ENCODE measurements around the gene GNAS-AS1. TPM values are rescaled to one million over a fixed set of nuclear protein-coding genes. Genes with fewer than 3 reads are reported as not detected.

GNAS-AS1 gene
- total and polyA plus RNA-seq, 2 donors (not counting 1 experiment from before 2014, with no cell fraction given), result 1.5 TPM; not detected in 1

- Histone ChIP-seq H3K4me1 (ENCODE audit: control insufficient read depth in 2 of 2, insufficient read depth in 2 of 2, low read length in 2 of 2) (peaks cover 37 to 41% of the 10 kb centered on the region in 2 donors), H2AFZ (ENCODE audit: insufficient read depth, low read depth, low read length, poor library complexity, severe bottlenecking) (no peak overlapping the region), H3K27ac (ENCODE audit: low read length in 2 of 2) (peak overlapping the region in 1 of 2 donors; percentile 52), H4K20me1 (ENCODE audit: control insufficient read depth, insufficient read depth, low read length, poor library complexity, severe bottlenecking) (peaks cover 34% of the 10 kb centered on the region), H3K4me3 (ENCODE audit: control extremely low read depth in 1 of 5, extremely low read depth in 1 of 5, insufficient read depth in 1 of 5, low read depth in 2 of 5, low read length in 4 of 5) (peak overlapping the region in 1 of 5 experiments; percentile 21), H3K9ac (ENCODE audit: low read length) (no peak overlapping the region), H3K79me2 (ENCODE audit: control insufficient read depth, insufficient read depth, low read length) (peaks cover 85% of the 10 kb centered on the region), H3K9me3 (ENCODE audit: control extremely low read depth in 1 of 3, control insufficient read depth in 2 of 3, insufficient read depth in 1 of 3, low read length in 2 of 3) (no peaks in the 10 kb centered on the region), H3K4me2 (replicated peaks; ENCODE audit: low read depth, low read length, poor library complexity, severe bottlenecking) (peak overlapping the region; percentile 79), H3K36me3 (replicated peaks in 1 of 2; ENCODE audit: control extremely low read depth in 1 of 2, control insufficient read depth in 1 of 2, extremely low read depth in 1 of 2, insufficient read depth in 2 of 2, low read length in 1 of 2) (peaks cover 0 to 39% of the 10 kb centered on the region in 2 experiments), H3K27me3 (replicated peaks in 1 of 4; ENCODE audit: control extremely low read depth in 1 of 4, control insufficient read depth in 3 of 4, insufficient read depth in 4 of 4, low read length in 3 of 4) (no peaks in the 10 kb centered on the region)
- no peak for ATAC-seq (ENCODE audit: low read depth)
- ChIA-PET CTCF (no interaction called here), POLR2A (no interaction called here)
- DNase-seq, result no peak
- Mint-ChIP-seq H3K4me1 (peaks cover 59% of the 10 kb centered on the region), H3K27me3 (no peaks in the 10 kb centered on the region), H3K4me3 (peak overlapping the region; percentile 64), H3K27ac (peak overlapping the region; percentile 37), H3K9me3 (ENCODE audit: insufficient read depth) (no peaks in the 10 kb centered on the region)
- no peak for TF ChIP-seq EZH2 (IDR thresholded peaks at IDR 0.05; ENCODE audit: borderline replicate concordance, insufficient read depth, low read depth, low read length, poor library complexity, severe bottlenecking)
- no peak for TF ChIP-seq CTCF (IDR thresholded peaks at IDR 0.05)
- 17% methylated on average over 1 of the region's 5 CpGs for WGBS (ENCODE audit: insufficient coverage)
- intact Hi-C loops (cut with micrococcal nuclease), result loop anchor here (5.0 to 10.0 kb wide), 5 partner anchors 243 to 1503 kb away; partner anchors contain the start of genes RAB22A, RBM38, STX16 and ZNF831
Observed at GRCh38 chr20:58894652-58895447, 44.1 kb upstream of the GNAS-AS1 start.

Data from B cell (primary cell).